Measurements from ENCODE around the gene PACS1. TPM values are rescaled to one million over a fixed set of nuclear protein-coding genes. Genes with fewer than 3 reads are reported as not detected.
"Not testable (repeated sequence)": the region's sequence is repeated elsewhere in the genome, so short reads cannot be mapped to it uniquely, and the experiment has no call there.

Gene PACS1
- 66.7 TPM for total RNA-seq

GRCh38 chr11:66069715-66070603 is at the start of gene PACS1:
Gene PACS1 (plus strand): TSS chr11:66070272. CDS start chr11:66070487, 215 bp downstream.
- no peaks in the 10 kb centered on the region for H3K27me3 ChIP-seq (ENCODE audit: insufficient read depth, low read length)
- no peaks in the 10 kb centered on the region for H3K9me3 ChIP-seq (ENCODE audit: low read depth, low read length)
- H3K4me3 ChIP-seq (ENCODE audit: low read length): peak within 1 kb of the TSS; percentile 57
- H3K4me1 ChIP-seq (ENCODE audit: insufficient read depth, low read length): peaks cover 59% of the 10 kb centered on the region

GRCh38 chr11:66020618-66021357 is 49.3 kb upstream of the PACS1 start:
- Histone ChIP-seq H3K4me1 (ENCODE audit: insufficient read depth, low read length) (peaks cover 31% of the 10 kb centered on the region), H3K27me3 (ENCODE audit: insufficient read depth, low read length) (peaks cover 5% of the 10 kb centered on the region), H3K9me3 (ENCODE audit: low read depth, low read length) (no peaks in the 10 kb centered on the region), H3K4me3 (ENCODE audit: low read length) (no peak overlapping the region)

- H3K4me1 ChIP-seq (ENCODE audit: insufficient read depth, low read length): peaks cover 31% of the 10 kb centered on the region
- H3K9me3 ChIP-seq (ENCODE audit: low read depth, low read length): no peaks in the 10 kb centered on the region
- H3K4me3 ChIP-seq (ENCODE audit: low read length): no peak overlapping the region
- H3K27me3 ChIP-seq (ENCODE audit: insufficient read depth, low read length): peaks cover 5% of the 10 kb centered on the region
Observed at GRCh38 chr11:66022401-66023185, 47.5 kb upstream of the PACS1 start.

DNA sequence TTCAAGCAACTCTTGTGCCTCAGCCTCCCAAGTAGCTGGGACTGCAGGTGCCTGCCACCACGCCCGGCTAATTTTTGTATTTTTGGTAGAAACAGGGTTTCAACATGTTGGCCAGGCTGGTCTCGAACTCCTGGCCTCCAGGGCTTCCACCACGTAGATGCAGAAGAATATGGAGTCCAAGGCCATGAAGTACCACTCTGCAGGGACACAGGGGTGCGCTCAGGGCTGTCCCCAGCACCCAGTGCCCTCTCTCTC is 47.0 kb upstream of the PACS1 start:
- H3K27me3 ChIP-seq (ENCODE audit: insufficient read depth, low read length); H3K9me3 ChIP-seq (ENCODE audit: low read depth, low read length); H3K4me3 ChIP-seq (ENCODE audit: low read length): not testable (repeated sequence)
- peaks cover 31% of the 10 kb centered on the region for H3K4me1 ChIP-seq (ENCODE audit: insufficient read depth, low read length)

- H3K27me3 ChIP-seq (ENCODE audit: insufficient read depth, low read length): peaks cover 5% of the 10 kb centered on the region
- H3K9me3 ChIP-seq (ENCODE audit: low read depth, low read length): no peaks in the 10 kb centered on the region
- no peak within 1 kb of the TSS for H3K4me3 ChIP-seq (ENCODE audit: low read length)
- H3K4me1 ChIP-seq (ENCODE audit: insufficient read depth, low read length): peaks cover 19% of the 10 kb centered on the region
Observed at GRCh38 chr11:66026017-66026529, 44.0 kb upstream of the PACS1 start, which contains the start of gene CATSPER1. Gene CATSPER1 (minus strand): TSS chr11:66026479. CDS start chr11:66026379, 100 bp downstream.

DNA sequence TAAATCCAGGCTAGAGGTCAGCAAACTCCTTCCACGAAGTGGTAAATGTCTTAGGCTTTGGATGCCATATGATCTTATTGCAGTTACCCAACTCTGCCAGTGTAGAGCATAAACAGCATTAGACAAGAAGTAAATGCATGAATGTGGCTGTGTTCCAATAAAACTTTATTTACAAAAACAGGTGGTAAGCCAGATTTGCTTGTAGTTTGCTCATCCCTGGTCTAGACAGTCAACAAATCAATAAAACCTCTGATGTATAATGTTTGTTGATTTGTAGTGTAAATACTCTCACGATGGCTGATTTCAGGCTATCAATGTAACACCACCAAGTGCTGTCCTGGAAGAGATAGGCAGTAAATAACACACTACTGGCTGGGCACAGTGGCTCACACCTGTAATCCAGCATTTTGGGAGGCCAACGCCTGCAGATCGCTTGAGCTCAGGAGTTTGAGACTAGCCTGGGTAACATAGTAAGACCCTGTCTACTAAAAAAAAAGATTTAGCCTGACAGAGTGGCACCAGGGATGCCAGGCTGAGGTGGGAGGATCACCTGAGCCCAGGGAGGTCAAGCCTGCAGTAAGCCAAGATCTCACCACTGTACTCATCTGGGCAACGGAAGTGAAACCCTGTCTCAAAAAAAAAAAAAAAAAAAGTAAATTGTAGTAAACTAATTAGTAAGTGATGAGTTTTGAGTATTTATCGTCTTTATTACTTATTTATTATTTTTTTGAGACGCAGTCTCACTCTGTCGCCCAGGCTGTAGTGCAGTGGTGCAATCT is 36.9 kb upstream of the PACS1 start:
- Histone ChIP-seq H3K27me3 (ENCODE audit: insufficient read depth, low read length) (no peaks in the 10 kb centered on the region), H3K4me1 (ENCODE audit: insufficient read depth, low read length) (no peaks in the 10 kb centered on the region), H3K4me3 (ENCODE audit: low read length) (no peak overlapping the region), H3K9me3 (ENCODE audit: low read depth, low read length) (no peaks in the 10 kb centered on the region)

GRCh38 chr11:66035653-66036333 is 34.3 kb upstream of the PACS1 start:
- Histone ChIP-seq H3K4me1 (ENCODE audit: insufficient read depth, low read length) (no peaks in the 10 kb centered on the region), H3K4me3 (ENCODE audit: low read length) (no peak overlapping the region), H3K27me3 (ENCODE audit: insufficient read depth, low read length) (no peaks in the 10 kb centered on the region), H3K9me3 (ENCODE audit: low read depth, low read length) (no peaks in the 10 kb centered on the region)

- Histone ChIP-seq H3K9me3 (ENCODE audit: low read depth, low read length) (no peaks in the 10 kb centered on the region), H3K4me1 (ENCODE audit: insufficient read depth, low read length) (no peaks in the 10 kb centered on the region), H3K27me3 (ENCODE audit: insufficient read depth, low read length) (no peaks in the 10 kb centered on the region), H3K4me3 (ENCODE audit: low read length) (no peak overlapping the region)
Observed at GRCh38 chr11:66036334-66036710, 33.8 kb upstream of the PACS1 start.

DNA sequence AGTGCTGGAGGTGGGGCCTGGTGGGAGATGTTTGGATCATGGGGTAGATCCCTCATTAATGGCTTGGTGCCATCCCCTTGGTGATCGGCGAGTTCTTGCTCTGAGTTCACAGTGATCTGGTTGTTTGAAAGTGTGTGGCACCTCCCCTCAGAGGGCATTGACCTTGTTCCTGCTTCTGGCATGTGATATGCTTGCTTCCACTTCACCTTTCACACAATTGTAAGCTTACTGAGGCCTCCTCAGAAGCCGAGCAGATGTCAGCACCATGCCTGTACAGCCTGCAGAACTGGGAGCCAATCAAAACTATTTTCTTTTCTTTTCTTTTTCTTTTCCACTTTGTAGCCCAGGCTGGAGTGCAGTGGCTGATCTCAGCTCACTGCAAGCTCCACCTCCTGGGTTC is 32.7 kb upstream of the PACS1 start:
- Histone ChIP-seq H3K4me1 (ENCODE audit: insufficient read depth, low read length) (no peaks in the 10 kb centered on the region), H3K27me3 (ENCODE audit: insufficient read depth, low read length) (no peaks in the 10 kb centered on the region), H3K4me3 (ENCODE audit: low read length) (no peak overlapping the region), H3K9me3 (ENCODE audit: low read depth, low read length) (no peaks in the 10 kb centered on the region)

- Histone ChIP-seq H3K27me3 (ENCODE audit: insufficient read depth, low read length) (no peaks in the 10 kb centered on the region), H3K4me3 (ENCODE audit: low read length) (no peak overlapping the region), H3K4me1 (ENCODE audit: insufficient read depth, low read length) (no peaks in the 10 kb centered on the region), H3K9me3 (ENCODE audit: low read depth, low read length) (no peaks in the 10 kb centered on the region)
Observed at GRCh38 chr11:66039765-66040164, 30.3 kb upstream of the PACS1 start.

GRCh38 chr11:66042227-66042995 is 27.7 kb upstream of the PACS1 start:
- H3K27me3 ChIP-seq (ENCODE audit: insufficient read depth, low read length): no peaks in the 10 kb centered on the region
- H3K4me1 ChIP-seq (ENCODE audit: insufficient read depth, low read length): peaks cover 9% of the 10 kb centered on the region
- no peak overlapping the region for H3K4me3 ChIP-seq (ENCODE audit: low read length)
- H3K9me3 ChIP-seq (ENCODE audit: low read depth, low read length): no peaks in the 10 kb centered on the region

DNA sequence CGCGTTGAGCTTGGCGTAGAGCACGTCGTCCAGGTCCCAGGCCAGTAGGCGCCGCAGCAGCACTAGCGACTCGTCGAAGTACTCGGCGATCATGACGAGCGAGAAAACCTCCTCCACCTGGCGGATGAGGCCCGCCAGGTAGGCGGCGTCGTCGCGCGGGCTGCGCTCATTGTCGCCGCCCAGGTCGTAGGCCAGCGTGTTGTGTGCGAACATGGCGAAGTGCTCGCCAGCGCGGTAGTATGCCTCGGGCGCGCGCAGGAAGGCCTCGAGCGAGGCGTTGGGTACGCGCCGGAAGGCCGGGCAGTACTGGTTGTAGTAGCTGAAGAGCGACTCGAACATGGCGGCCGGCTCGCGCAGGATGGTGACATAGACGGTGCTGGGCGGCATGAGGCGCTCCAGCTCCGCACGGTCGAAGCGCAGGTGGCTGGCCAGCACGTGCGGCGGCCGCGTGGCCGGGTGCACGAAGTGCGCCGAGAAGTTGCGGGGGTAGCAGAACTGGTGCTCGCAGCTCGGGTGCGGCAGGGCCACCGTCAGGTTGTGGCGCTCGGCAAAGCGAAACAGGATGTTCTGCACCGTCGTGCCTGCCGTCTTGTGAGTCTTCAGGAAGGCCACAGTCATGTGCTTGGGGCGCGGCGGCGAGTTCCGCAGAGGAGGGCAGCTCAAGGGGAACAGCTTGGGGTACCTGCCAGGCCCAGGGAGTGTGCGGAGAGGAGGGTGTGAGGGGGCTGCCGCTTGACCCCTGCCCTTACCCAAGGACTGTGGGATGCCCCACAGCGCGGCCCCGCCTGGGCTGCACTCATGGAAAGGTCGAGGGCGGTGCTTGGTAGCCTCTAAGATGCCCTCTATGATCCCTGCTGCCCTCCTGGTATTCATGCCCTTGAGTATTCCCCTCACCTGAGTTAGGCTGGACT is 26.8 kb upstream of the PACS1 start:
- Histone ChIP-seq H3K4me3 (ENCODE audit: low read length) (no peak overlapping the region), H3K9me3 (ENCODE audit: low read depth, low read length) (no peaks in the 10 kb centered on the region), H3K27me3 (ENCODE audit: insufficient read depth, low read length) (no peaks in the 10 kb centered on the region), H3K4me1 (ENCODE audit: insufficient read depth, low read length) (peaks cover 9% of the 10 kb centered on the region)

Measured in mononuclear cell (primary cell).